SK-N-SH (cell line): Measurements from ENCODE around the gene IFNA10.

Source experiments
- EP300 ChIP-seq, 2 experiments: IDR thresholded peaks; 2 replicates each; pipeline versions ENCODE4 v1.4.0 to v1.6.1; 2012; ENCODE audit warnings: borderline replicate concordance in 1 of 2, low read depth in 1 of 2, low read length in 1 of 2
- FOXJ3 ChIP-seq: sonication (generic); formaldehyde crosslinking; IDR thresholded peaks from 2 replicates; pipeline ENCODE4 v1.5.1; 2020; ENCODE audit warnings: mild to moderate bottlenecking, missing genetic modification reagents
- GATA2 ChIP-seq: sonication (generic); formaldehyde crosslinking; IDR thresholded peaks from 2 replicates; pipeline ENCODE4 v1.5.0; 2020; ENCODE audit warnings: mild to moderate bottlenecking, missing genetic modification reagents
- RAD21 ChIP-seq: IDR thresholded peaks from 2 replicates; pipeline ENCODE4 v1.6.1; 2012; ENCODE audit warnings: mild to moderate bottlenecking, low read length
- TAF1 ChIP-seq: IDR thresholded peaks from 2 replicates; pipeline ENCODE4 v1.6.1; 2012; ENCODE audit warnings: low read depth, mild to moderate bottlenecking, low read length, moderate library complexity, borderline replicate concordance
- TEAD4 ChIP-seq: IDR thresholded peaks from 2 replicates; pipeline ENCODE4 v1.4.0; 2012; ENCODE audit warnings: mild to moderate bottlenecking, borderline replicate concordance; ENCODE audit not compliant: insufficient read depth
- TF ChIP-seq, protein P1 (sequence below): fragments of 200-600 bp; sonication (generic); IDR thresholded peaks from 2 replicates; pipeline ENCODE4 v1.6.1; 2017; ENCODE audit warnings: antibody characterized with exemption, mild to moderate bottlenecking, moderate library complexity
- TF ChIP-seq, protein P2 (sequence below): IDR thresholded peaks from 2 replicates; pipeline ENCODE4 v1.4.0; 2012; ENCODE audit warnings: low read depth

DNA sequence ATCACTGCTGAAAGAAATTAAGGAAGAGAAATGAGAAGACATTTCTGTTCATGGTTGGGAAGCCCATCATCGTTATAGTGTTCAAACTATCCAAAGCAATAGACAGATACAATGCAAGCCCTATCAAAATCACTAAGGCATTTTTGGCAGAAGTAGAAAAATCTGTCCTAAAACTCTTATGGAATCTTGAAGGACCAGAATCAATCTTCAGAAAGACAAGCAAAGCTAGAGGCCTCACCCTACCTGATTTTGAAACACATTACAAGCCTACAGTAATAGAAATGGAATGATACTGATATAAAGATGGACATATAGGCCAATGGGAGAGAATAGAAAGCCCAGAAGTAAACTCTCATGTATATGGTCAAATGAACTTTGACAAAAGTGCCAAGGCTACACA lies 35.6 kb downstream of the IFNA10 start:
- TF ChIP-seq, protein P1, sequence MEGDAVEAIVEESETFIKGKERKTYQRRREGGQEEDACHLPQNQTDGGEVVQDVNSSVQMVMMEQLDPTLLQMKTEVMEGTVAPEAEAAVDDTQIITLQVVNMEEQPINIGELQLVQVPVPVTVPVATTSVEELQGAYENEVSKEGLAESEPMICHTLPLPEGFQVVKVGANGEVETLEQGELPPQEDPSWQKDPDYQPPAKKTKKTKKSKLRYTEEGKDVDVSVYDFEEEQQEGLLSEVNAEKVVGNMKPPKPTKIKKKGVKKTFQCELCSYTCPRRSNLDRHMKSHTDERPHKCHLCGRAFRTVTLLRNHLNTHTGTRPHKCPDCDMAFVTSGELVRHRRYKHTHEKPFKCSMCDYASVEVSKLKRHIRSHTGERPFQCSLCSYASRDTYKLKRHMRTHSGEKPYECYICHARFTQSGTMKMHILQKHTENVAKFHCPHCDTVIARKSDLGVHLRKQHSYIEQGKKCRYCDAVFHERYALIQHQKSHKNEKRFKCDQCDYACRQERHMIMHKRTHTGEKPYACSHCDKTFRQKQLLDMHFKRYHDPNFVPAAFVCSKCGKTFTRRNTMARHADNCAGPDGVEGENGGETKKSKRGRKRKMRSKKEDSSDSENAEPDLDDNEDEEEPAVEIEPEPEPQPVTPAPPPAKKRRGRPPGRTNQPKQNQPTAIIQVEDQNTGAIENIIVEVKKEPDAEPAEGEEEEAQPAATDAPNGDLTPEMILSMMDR, result no peak
- no peak for TF ChIP-seq TAF1
- TF ChIP-seq, protein P2, sequence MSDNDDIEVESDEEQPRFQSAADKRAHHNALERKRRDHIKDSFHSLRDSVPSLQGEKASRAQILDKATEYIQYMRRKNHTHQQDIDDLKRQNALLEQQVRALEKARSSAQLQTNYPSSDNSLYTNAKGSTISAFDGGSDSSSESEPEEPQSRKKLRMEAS, result no peak
- no peak for TF ChIP-seq GATA2 (CRISPR knock-in tag)
- TF ChIP-seq TEAD4, result no peak
- TF ChIP-seq FOXJ3 (CRISPR knock-in tag), result no peak
- TF ChIP-seq EP300 (IDR thresholded peaks at IDR 0.05; ENCODE audit: borderline replicate concordance in 1 of 2, low read depth in 1 of 2, low read length in 1 of 2), result no peak
- no peak for TF ChIP-seq RAD21
